Neural progenitor cell (in vitro differentiated cells): ENCODE results near the gene TEAD1.

ENCODE experiments used
- EZH2 ChIP-seq: fragments of 200-600 bp; sonication (generic); IDR thresholded peaks from 2 replicates; pipeline ENCODE4 v1.6.1; 2017; ENCODE audit warnings: antibody characterized with exemption, mild to moderate bottlenecking, moderate library complexity
- EZH2phosphoT487 ChIP-seq: fragments of 200-600 bp; sonication (generic); IDR thresholded peaks from 2 replicates; pipeline ENCODE4 v1.6.1; 2017; ENCODE audit warnings: antibody characterized with exemption
- TF ChIP-seq, protein P1 (sequence below): fragments of 200-600 bp; sonication (generic); IDR thresholded peaks from 2 replicates; pipeline ENCODE4 v1.5.1; 2017; ENCODE audit warnings: antibody characterized with exemption, mild to moderate bottlenecking

DNA sequence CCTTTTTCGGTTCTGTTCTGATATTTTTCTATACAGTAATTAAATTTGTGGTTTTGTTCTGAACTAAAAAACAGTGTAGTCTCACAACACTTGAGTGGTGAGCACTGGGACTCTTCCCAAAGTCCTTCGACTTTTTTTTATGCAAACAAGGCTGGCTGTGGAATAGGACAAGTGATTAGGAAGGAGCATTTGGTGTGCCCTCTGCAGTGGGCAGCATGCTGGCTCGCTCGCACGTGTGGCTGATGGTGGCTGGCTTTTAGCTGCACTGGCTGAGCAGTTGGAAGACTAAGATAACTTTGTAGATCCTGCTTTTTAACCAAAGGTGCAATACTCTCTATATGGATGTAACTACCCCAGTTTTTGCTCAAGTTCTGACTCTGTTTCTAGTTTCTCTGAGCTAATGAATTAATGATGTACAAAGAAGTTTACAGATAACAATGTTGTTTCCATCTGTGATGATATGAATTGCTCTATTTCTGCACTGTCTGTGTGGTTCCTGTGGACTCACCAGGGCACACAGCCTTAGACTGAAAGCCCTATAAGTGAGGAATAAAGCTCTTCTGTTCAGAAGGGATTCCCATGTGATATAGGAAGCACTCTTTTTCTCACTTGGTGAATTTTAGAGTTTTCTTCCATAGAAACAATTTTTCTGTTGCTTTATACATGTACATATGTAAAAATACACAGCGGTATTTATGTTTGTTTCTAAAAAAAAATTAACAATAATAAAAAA, 191.8 kb downstream of the TEAD1 start:
- TF ChIP-seq, protein P1, sequence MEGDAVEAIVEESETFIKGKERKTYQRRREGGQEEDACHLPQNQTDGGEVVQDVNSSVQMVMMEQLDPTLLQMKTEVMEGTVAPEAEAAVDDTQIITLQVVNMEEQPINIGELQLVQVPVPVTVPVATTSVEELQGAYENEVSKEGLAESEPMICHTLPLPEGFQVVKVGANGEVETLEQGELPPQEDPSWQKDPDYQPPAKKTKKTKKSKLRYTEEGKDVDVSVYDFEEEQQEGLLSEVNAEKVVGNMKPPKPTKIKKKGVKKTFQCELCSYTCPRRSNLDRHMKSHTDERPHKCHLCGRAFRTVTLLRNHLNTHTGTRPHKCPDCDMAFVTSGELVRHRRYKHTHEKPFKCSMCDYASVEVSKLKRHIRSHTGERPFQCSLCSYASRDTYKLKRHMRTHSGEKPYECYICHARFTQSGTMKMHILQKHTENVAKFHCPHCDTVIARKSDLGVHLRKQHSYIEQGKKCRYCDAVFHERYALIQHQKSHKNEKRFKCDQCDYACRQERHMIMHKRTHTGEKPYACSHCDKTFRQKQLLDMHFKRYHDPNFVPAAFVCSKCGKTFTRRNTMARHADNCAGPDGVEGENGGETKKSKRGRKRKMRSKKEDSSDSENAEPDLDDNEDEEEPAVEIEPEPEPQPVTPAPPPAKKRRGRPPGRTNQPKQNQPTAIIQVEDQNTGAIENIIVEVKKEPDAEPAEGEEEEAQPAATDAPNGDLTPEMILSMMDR = no peak
- TF ChIP-seq EZH2phosphoT487 (no peak), EZH2 (no peak)
